Endothelial cell of umbilical vein (primary cell): ENCODE measurements around the gene ENPP4. TPM values are rescaled to one million over a fixed set of nuclear protein-coding genes. Genes with fewer than 3 reads are reported as not detected.

Experiments used
- BruUV-seq: library from RNA; stranded (reverse); fragments of 400-500 nt; replicated peaks from 2 replicates; lab custom pipeline; 2021; lab: Mats Ljungman, UMichigan
- CTCF ChIA-PET: fragments of 300-600, 350-600 bp; sonication (Branson Sonifier 250); formaldehyde crosslinking; loops from one replicate; lab custom pipeline; 2021; ENCODE audit warnings: antibody characterized with exemption, inconsistent platforms; lab: Charles Lee
- POLR2A ChIA-PET: fragments of 300-600, 350-600 bp; sonication (Branson Sonifier 250); formaldehyde crosslinking; loops from one replicate; lab custom pipeline; 2021; ENCODE audit warnings: antibody characterized with exemption, inconsistent platforms; lab: Charles Lee
- DNase-seq: peaks from one replicate; pipeline ENCODE4 v3.0.0-alpha.2; 2011; ENCODE audit warnings: low read depth, low spot score
- FAIRE-seq: peaks from 2 replicates; lab custom pipeline; 2011; peaks lifted over from hg19 to GRCh38; lab: Jason Lieb, UNC
- H2AFZ ChIP-seq: 2 replicates; pipeline ENCODE4 v1.6.0; 2012; ENCODE audit warnings: low read depth, low read length, control low read depth, inconsistent platforms
- H3K27ac ChIP-seq: 2 replicates; pipeline ENCODE4 v1.5.1; 2011; ENCODE audit warnings: low read depth, mild to moderate bottlenecking, control low read depth, low read length, moderate library complexity; ENCODE audit not compliant: insufficient read depth
- H3K27me3 ChIP-seq, 2 experiments: 2 replicates each; pipeline versions ENCODE4 v1.6.0 to v1.6.1; 2011; ENCODE audit warnings: low read length in 2 of 2, mixed read lengths in 1 of 2; ENCODE audit not compliant: control insufficient read depth in 2 of 2, insufficient read depth in 2 of 2
- H3K36me3 ChIP-seq, 2 experiments: 2 replicates in 1 of 2; 3 replicates in 1 of 2; pipeline ENCODE4 v1.5.1; 2011; ENCODE audit warnings: low read length in 2 of 2, mild to moderate bottlenecking in 1 of 2, moderate library complexity in 1 of 2; ENCODE audit not compliant: control insufficient read depth in 2 of 2, insufficient read depth in 2 of 2; ENCODE audit errors: extremely low read depth in 1 of 2
- H3K4me1 ChIP-seq: 3 replicates; pipeline ENCODE4 v1.5.1; 2011; ENCODE audit warnings: mild to moderate bottlenecking, low read length; ENCODE audit not compliant: control insufficient read depth, insufficient read depth; ENCODE audit errors: extremely low read depth
- H3K4me2 ChIP-seq: 2 replicates; pipeline ENCODE4 v1.6.1; 2011; ENCODE audit warnings: low read length, control low read depth, mixed read lengths; ENCODE audit not compliant: insufficient read depth
- H3K4me3 ChIP-seq, 3 experiments: fragments of 200-600 bp in 1 of 3; sonication (generic), shearing (Covaris generic) in 1 of 3; replicated peaks in 1 of 3; 2 replicates each; pipeline ENCODE4 v1.5.1; 2011 to 2016; ENCODE audit warnings: control low read depth in 3 of 3, low read length in 3 of 3, mild to moderate bottlenecking in 2 of 3, inconsistent platforms in 1 of 3, low read depth in 1 of 3, moderate library complexity in 1 of 3; ENCODE audit not compliant: insufficient read depth in 1 of 3
- H3K79me2 ChIP-seq: 2 replicates; pipeline ENCODE4 v1.6.0; 2012; ENCODE audit warnings: low read length, inconsistent platforms; ENCODE audit not compliant: control insufficient read depth, insufficient read depth
- H3K9ac ChIP-seq: replicated peaks from 2 replicates; pipeline ENCODE3; 2011; ENCODE audit warnings: low read length, control low read depth; ENCODE audit not compliant: insufficient read depth; ENCODE audit errors: extremely low read depth
- H3K9me1 ChIP-seq: replicated peaks from 3 replicates; pipeline ENCODE4 v1.6.0; 2011; ENCODE audit warnings: mild to moderate bottlenecking, low read length; ENCODE audit not compliant: control insufficient read depth, insufficient read depth; ENCODE audit errors: extremely low read depth
- H3K9me3 ChIP-seq: replicated peaks from 2 replicates; pipeline ENCODE4 v1.5.1; 2012; ENCODE audit warnings: low read length, inconsistent platforms; ENCODE audit not compliant: control insufficient read depth, insufficient read depth
- H4K20me1 ChIP-seq: replicated peaks from 2 replicates; pipeline ENCODE3; 2011; ENCODE audit warnings: mild to moderate bottlenecking, low read length; ENCODE audit not compliant: control insufficient read depth, insufficient read depth; ENCODE audit errors: extremely low read depth
- GATA2 ChIP-seq: IDR thresholded peaks from 2 replicates; pipeline ENCODE4 v1.7.0; 2011; ENCODE audit warnings: low read depth, mild to moderate bottlenecking, moderate library complexity, mixed read lengths, low read length; ENCODE audit not compliant: insufficient read length, insufficient read depth
- JUN ChIP-seq: IDR thresholded peaks from 2 replicates; pipeline ENCODE4 v1.6.1; 2011; ENCODE audit warnings: borderline replicate concordance, low read depth; ENCODE audit not compliant: insufficient read length, insufficient read depth
- MYC ChIP-seq: IDR thresholded peaks from one replicate; pipeline ENCODE4 v1.6.1; 2011; ENCODE audit warnings: mild to moderate bottlenecking, low read depth, low read length
- POLR2AphosphoS5 ChIP-seq: IDR thresholded peaks from 2 replicates; pipeline ENCODE4 v1.6.1; 2012; ENCODE audit warnings: low read depth, mild to moderate bottlenecking, control low read depth, low read length, moderate library complexity; ENCODE audit not compliant: insufficient read depth
- dilution Hi-C: fragments of 300-500 bp; cut with MboI; formaldehyde crosslinking; loops from one replicate; pipeline ENCODE4 v1.15.0; 2019; ENCODE audit warnings: low sequenced_read_pairs; ENCODE audit not compliant: extremely low pct_ligation_motif_present
- intact Hi-C: fragments of 100-400 bp; cut with micrococcal nuclease; formaldehyde crosslinking; loops from one replicate; pipeline ENCODE4 v1.10.0; 2022
- polyA plus RNA-seq, 4 experiments: library from polyadenylated mRNA; depleted of rRNA in 3 of 4; stranded (reverse) in 3 of 4; unstranded in 1 of 4; fragments of >200 nt; gene quantifications; 2 replicates each; pipeline versions ENCODE4 v1.2.1 to v1.2.3, GENCODE V29; 2011 to 2012; ENCODE audit warnings: missing spikeins in 1 of 4
- total RNA-seq: library from RNA; stranded (reverse); gene quantifications from 2 replicates; pipeline ENCODE4 v1.2.3, GENCODE V29; 2021

Gene ENPP4
- total and polyA plus RNA-seq, 2 donors (not counting 3 experiments of a cell fraction or from before 2014, with no cell fraction given) = 1.5 to 3.9 TPM

- Histone ChIP-seq H3K9ac (no peak overlapping the region), H3K79me2 (no peaks in the 10 kb centered on the region), H3K4me1 (peaks cover 12% of the 10 kb centered on the region), H3K9me1 (peaks cover 3% of the 10 kb centered on the region), H2AFZ (no peak overlapping the region), H3K27ac (no peak overlapping the region), H3K36me3 (no peaks in the 10 kb centered on the region), H3K27me3 (peaks cover 10 to 19% of the 10 kb centered on the region in 2 experiments), H3K4me2 (no peak overlapping the region), H3K9me3 (no peaks in the 10 kb centered on the region), H4K20me1 (no peaks in the 10 kb centered on the region), H3K4me3 (no peak overlapping the region)
- no peak for FAIRE-seq
- ChIA-PET POLR2A (no interaction called here), CTCF (interaction anchor here (1.8 kb wide), 1 partner anchor 93 kb away, joined by 6 read pairs; no protein-coding TSS in a partner anchor)
- DNase-seq = no peak
- TF ChIP-seq JUN (no peak), GATA2 (no peak)
- BruUV-seq = no TSS peak
- dilution Hi-C loops (no loop called here), intact Hi-C loops (loop anchor here (5.0 kb wide), 1 partner anchor 524 kb away; the partner anchor contains the start of genes CYP39A1 and SLC25A27)
These were observed 1.3 kb upstream of the ENPP4 start for GRCh38 chr6:46128476-46128875.

- ChIA-PET CTCF (interaction anchor here (1.4 to 1.8 kb wide), 3 partner anchors 9 to 92 kb away, joined by 5 to 6 read pairs (median 5); no protein-coding TSS in a partner anchor), POLR2A (interaction anchor here (0.9 kb wide), 1 partner anchor 13 kb away, joined by 4 read pairs; no protein-coding TSS in a partner anchor)
- no peak for TF ChIP-seq MYC
- TF ChIP-seq JUN = no peak
- TF ChIP-seq POLR2AphosphoS5 = no peak
- H3K9me1 ChIP-seq = peaks cover 3% of the 10 kb centered on the region
- no peaks in the 10 kb centered on the region for H3K9me3 ChIP-seq
- no peaks in the 10 kb centered on the region for H3K36me3 ChIP-seq
- FAIRE-seq (no peak), DNase-seq (no peak)
- H2AFZ ChIP-seq = peak overlapping the region; percentile 77
- no TSS peak for BruUV-seq
- H4K20me1 ChIP-seq = no peaks in the 10 kb centered on the region
- H3K27me3 ChIP-seq = peaks cover 10 to 19% of the 10 kb centered on the region in 2 experiments
- H3K4me2 ChIP-seq = peak overlapping the region; percentile 88
- dilution Hi-C loops (no loop called here), intact Hi-C loops (loop anchor here (1.0 to 5.0 kb wide), 2 partner anchors 84 to 523 kb away; partner anchors contain the start of genes CYP39A1 and SLC25A27)
- no peaks in the 10 kb centered on the region for H3K79me2 ChIP-seq
- H3K27ac ChIP-seq = no peak overlapping the region
- H3K4me1 ChIP-seq = peaks cover 12% of the 10 kb centered on the region
- H3K4me3 ChIP-seq = peak overlapping the region; percentile 13 to 75 (median 59)
- no peak overlapping the region for H3K9ac ChIP-seq
These were observed 529 bp upstream of the ENPP4 start for GRCh38 chr6:46129291-46129628.
